HG03066 (cell line): ENCODE data around the gene MRPL53.
"Not testable (repeated sequence)": the region's sequence is repeated elsewhere in the genome, so short reads cannot be mapped to it uniquely, and the experiment has no call there.

Experiments used
- ATAC-seq: cut with Tn5 transposase; IDR thresholded peaks from one replicate; pipeline ENCODE4 v1.9.1; 2021; ENCODE audit warnings: low read depth; ENCODE audit not compliant: unreplicated experiment

The MRPL53 gene

GRCh38 chr2:74482801-74483674, 10.6 kb upstream of the MRPL53 start, which contains the start of the genes CCDC142 and TTC31:
CCDC142 (minus strand) TSS chr2:74482998; CDS start chr2:74482837, 161 bp downstream.
TTC31 (plus strand) TSS chr2:74483081; CDS start chr2:74483096, 15 bp downstream.
- ATAC-seq = peak; percentile 89

DNA sequence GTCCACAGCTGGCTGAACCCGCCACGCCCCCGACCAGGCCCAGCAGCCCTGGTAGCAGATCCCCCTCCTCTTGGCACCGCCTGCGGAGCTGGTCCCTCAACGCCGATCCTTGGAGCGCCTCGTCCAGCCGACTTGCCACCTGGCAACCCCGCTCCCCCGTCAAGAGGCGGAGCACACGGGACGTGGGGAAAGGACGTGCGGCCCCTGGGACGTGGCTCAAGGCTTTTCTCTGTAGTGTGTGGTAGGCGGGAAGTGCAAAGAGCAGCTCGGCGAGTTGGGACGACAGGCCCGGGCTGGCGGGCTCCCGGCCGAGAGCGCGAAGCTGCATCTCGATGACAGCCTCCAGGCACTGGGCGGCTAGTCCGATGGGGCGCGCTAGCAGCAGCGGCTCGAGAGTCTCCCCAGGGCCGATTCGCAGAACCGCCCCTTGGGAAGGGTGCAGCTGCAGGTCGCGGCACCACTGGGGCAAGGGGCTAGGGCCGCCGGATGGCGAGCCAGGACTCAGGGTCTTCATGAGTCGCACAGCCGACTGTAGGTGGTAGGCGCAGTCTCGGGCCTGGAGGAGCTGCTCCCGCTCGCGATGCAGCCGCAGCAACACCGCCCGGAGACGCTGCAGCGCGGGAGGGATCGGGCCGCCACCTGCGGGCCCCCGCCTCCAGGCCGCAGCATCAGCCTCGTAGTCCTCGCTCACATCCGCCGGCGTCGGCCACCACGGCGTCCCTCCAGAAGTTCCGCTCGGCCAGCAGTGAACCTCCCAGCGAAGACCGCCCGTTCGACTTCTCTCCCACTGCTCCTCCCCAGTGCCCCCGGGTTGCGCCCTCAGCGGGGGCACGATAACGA, 9.7 kb upstream of the MRPL53 start:
- ATAC-seq = peak; percentile 50

- ATAC-seq = no peak
Measured at GRCh38 chr2:74481431-74481830, 9.0 kb upstream of the MRPL53 start.

DNA sequence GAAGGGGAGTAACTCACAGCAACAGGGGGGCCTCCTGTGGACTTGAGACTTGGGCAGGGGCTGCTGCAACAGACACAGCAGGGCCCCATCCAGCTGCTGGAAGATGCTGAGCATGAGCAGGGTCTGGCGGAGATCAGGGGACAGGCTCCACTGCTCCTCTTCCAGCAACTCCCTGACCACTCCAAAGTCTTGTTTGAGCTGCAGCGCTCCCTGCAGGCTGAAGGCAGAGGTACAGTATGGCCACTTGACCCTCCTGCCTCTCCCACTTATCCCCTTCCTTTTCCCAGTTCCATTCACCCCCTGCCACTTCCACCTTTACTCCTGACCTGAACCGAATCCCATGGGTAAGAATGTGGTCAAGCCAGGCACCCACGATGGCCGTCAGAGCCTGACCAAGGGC, 2.4 kb upstream of the MRPL53 start:
- no peak for ATAC-seq

- no peak for ATAC-seq
Measured at GRCh38 chr2:74474481-74474880, 2.0 kb upstream of the MRPL53 start.

DNA sequence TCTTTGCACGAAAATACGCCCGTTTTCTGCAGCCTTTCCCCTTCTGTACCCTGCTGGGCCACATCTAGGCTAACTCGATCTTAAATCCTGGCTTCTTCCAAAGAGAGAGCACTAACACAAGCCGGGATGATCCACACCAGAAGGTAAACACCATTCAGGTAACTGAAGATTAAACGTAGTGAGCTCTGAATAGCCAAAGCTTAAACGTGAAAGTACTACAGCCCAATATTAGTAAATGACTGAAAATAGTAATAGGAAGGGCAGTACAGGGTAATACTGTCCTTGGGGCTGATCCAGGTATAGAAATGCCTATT, 422 bp upstream of the MRPL53 start:
- ATAC-seq = peak; percentile 4

DNA sequence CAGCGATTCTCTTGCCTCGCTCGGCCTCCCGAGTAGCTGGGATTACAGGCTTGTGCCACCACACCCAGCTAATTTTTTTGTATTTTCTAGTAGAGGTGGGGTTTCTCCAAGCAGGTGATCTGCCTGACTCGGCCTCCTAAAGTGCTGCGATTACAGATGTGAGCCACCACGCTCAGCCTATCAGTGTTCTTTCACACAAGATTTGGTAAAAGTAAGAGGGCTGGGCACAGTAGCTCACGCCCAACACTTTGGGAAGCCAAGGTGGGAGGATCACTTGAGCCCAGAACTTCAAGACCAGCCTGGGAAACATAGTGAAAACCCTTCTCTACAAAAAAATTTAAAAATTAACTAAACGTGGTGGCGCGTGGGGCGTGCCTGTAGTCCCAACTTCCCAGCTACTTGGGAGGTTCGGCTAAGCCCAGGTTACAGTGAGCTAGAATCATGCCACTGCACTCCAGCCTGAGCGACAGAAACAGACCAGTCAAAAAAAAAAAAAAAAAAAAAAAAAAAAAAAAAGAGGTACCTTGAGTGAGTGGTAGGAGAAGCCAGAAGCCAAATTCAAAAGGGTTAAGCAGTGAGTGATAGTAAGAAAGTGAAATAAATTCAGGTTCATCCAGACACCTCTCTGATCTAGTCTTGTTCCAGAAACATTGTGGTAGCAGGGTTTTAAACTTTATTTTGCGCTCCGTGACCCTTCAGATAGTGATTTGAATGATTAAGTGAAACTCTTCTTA, 981 bp downstream of the MRPL53 start:
- no peak for ATAC-seq

GRCh38 chr2:74470742-74471141, 1.7 kb downstream of the MRPL53 start:
- not testable (repeated sequence) for ATAC-seq

DNA sequence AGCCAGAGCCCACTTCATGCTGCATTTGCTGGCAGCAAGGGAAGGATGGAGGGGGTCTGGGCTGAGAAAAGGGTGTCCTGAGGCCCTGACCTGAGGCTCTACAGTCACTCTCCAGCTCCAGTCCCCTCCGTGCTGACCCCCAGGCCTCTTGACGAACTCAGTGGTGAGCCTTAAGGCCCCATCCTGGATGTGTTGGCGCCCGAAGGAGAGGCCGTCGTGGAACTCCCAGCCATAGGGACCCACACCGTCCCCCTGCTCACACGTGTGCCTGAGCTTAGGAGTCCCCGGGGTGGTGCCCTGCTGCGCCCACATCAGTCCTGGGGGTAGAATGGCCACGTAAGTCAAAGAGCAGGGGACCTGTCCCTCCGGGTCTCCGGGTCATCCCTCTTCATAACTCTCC, 8.1 kb downstream of the MRPL53 start:
- no peak for ATAC-seq

DNA sequence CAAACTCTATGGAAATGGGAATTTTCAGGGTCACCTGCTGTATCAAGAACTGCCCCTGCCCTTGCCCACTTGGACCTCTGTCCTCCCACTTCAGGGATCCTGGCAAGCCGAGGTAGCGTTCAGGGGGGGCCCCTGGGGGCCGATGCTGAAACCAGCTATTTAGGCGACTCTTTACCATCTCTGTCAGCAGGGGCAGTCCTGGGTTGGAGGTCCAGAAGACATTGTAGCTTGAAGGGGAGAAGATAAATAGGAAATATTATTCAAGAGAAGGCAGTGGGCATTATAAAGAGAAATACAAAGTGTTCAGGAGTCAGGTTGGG, 9.7 kb downstream of the MRPL53 start:
- no peak for ATAC-seq

GRCh38 chr2:74462054-74462785, 10.3 kb downstream of the MRPL53 start:
- ATAC-seq = no peak

- ATAC-seq = no peak
Measured at GRCh38 chr2:74461187-74462053, 11.1 kb downstream of the MRPL53 start.

- not testable (repeated sequence) for ATAC-seq
Measured at GRCh38 chr2:74460187-74460586, 12.3 kb downstream of the MRPL53 start.

GRCh38 chr2:74459503-74460118, 12.9 kb downstream of the MRPL53 start:
- ATAC-seq = not testable (repeated sequence)

DNA sequence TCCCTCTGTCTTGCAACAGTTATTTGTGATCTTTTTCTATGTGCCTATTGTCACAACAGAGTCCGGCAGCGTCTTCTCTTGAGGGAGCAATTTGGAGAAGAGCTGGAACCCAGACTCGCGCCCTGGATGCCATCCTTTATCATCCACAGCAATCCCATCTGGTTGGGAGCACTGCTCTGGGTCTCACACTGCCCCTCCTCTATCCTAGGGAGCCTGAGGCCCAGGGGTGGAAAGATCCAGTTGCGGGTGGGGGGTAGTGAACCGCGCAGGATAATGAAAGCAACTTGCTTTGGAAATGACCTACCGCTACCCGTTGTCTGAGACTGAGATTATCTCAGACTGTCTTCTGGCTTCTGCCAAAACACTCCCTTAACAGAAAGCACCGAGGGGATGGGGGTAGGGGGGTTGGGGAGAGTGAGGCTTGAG, 13.5 kb downstream of the MRPL53 start:
- ATAC-seq = no peak

DNA sequence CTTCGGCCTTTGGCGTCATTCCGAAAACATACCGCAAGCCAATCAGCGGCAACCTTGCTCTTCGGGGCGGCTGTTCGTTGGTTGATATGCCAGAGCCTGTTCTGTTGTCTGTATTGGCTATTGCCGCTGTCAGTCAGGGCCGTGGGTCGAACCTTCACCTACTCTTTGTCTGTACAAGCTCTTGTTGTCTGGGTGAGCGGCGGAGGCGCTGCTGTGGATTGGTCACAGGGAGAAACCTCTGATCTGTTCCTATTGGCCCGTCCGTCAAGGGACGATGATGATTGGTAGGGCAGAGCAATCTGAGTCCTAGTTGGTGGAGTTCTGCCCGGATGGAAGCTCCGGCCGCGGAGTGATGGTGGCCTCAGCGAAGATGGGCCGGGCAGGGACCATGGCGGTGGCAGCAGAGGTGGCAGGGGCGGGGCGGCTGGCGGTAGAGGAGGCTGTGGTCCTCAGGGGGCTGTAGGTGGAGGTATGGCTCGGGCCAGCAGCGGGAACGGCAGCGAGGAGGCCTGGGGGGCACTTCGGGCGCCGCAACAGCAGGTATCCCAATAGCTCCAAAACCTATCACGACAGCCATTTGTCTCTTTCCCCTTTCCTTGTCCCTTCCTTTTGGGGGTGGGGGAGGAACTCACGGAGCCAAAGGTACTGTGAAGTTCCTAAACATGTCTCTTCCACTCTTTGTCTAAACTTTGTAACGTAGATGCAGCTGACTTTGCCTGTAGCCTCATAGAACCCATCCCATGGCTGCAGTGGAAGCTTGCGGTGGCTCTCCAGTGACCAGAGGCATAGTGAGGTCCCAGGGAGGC, 14.1 kb downstream of the MRPL53 start, which contains the start of gene WBP1:
TSS of gene WBP1 (plus strand) at position 307 of the 806 bp plus-strand sequence. CDS start at position 472, 165 bp downstream.
- peak; percentile 84 for ATAC-seq

DNA sequence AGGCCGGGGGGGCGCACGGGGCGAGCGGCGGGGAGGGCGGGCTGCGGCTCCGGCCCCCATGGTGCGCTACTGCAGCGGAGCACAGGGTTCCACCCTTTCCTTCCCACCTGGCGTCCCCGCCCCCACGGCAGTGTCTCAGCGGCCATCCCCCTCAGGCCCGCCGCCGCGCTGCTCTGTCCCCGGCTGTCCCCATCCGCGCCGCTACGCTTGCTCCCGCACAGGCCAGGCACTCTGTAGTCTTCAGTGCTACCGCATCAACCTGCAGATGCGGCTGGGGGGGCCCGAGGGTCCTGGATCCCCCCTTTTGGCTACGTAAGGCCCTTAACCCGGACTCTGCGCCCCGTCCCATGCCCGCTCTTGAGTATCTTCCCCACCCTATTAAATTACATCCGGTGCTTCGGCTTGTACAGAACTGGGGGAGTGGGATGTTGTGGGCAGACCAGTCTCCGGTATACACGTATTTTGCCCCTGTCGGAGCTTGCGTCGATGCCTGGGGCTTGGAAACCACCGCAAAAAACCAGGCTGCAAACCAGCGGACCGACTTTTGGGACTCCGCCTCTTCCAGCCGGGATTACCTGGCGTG, 14.8 kb downstream of the MRPL53 start:
- ATAC-seq = peak; percentile 40

DNA sequence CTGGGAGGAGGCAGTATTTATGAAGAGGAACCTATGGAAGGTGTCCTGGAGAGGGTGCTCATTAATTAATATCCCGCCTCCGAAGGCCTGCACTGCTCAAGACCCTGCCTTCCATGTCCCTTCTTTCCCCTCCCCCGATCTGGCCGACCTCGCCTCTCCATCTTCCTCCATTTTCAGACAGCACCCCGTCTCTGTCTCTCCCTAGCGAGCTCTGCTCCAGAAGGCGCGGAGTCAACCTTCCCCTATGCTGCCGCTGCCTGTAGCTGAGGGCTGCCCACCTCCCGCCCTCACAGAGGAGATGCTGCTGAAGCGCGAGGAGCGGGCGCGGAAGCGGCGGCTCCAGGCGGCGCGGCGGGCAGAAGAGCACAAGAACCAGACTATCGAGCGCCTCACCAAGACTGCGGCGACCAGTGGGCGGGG, 15.3 kb downstream of the MRPL53 start:
- ATAC-seq = no peak
